Measurements from ENCODE around the gene B3GALT4.

B3GALT4 gene

GRCh38 chr6:33315793-33316602 is 39.1 kb downstream of the B3GALT4 start:
- DNase-seq (ENCODE audit: low read depth), result no peak

- DNase-seq (ENCODE audit: low read depth), result no peak
These were observed 39.9 kb downstream of the B3GALT4 start for GRCh38 chr6:33316603-33317418.

- DNase-seq (ENCODE audit: low read depth), result no peak
These were observed 40.4 kb downstream of the B3GALT4 start for GRCh38 chr6:33317419-33317668.

GRCh38 chr6:33317669-33318425 is 40.9 kb downstream of the B3GALT4 start, which contains the start of gene ZBTB22:
TSS of gene ZBTB22 (minus strand) at chr6:33317744. CDS start at chr6:33316916, 828 bp downstream.
- peak; percentile 100 for DNase-seq (ENCODE audit: low read depth)

- DNase-seq (ENCODE audit: low read depth), result no peak
These were observed 41.6 kb downstream of the B3GALT4 start for GRCh38 chr6:33318426-33319073.

GRCh38 chr6:33319939-33320314 is 43.0 kb downstream of the B3GALT4 start:
- DNase-seq (ENCODE audit: low read depth), result no peak

- peak; percentile 77 for DNase-seq (ENCODE audit: low read depth)
These were observed 43.6 kb downstream of the B3GALT4 start for GRCh38 chr6:33320315-33321181.

- no peak for DNase-seq (ENCODE audit: low read depth)
These were observed 44.3 kb downstream of the B3GALT4 start for GRCh38 chr6:33321227-33321626.

GRCh38 chr6:33323623-33323948 is 46.7 kb downstream of the B3GALT4 start:
- no peak for DNase-seq (ENCODE audit: low read depth)

- DNase-seq (ENCODE audit: low read depth), result no peak
These were observed 47.2 kb downstream of the B3GALT4 start for GRCh38 chr6:33324125-33324524.
